ENCODE results near the gene ADAMTS20. TPM values are rescaled to one million over a fixed set of nuclear protein-coding genes. Genes with fewer than 3 reads are reported as not detected.

The ADAMTS20 gene
- total RNA-seq, 1 donor from 2014 or later = 0.06 TPM

GRCh38 chr12:43336962-43337555 is 214.9 kb downstream of the ADAMTS20 start:
- TF ChIP-seq CTCF (conservative IDR thresholded peaks at IDR 0.05; ENCODE audit: low read depth, low read length) = peak; percentile 62
- DNase-seq (ENCODE audit: low read depth) = peak; percentile 12
- no peak overlapping the region for H3K4me3 ChIP-seq (ENCODE audit: low read depth, low read length)

GRCh38 chr12:43333644-43334043 is 218.4 kb downstream of the ADAMTS20 start:
- no peak overlapping the region for H3K4me3 ChIP-seq (ENCODE audit: low read depth, low read length)
- TF ChIP-seq CTCF (conservative IDR thresholded peaks at IDR 0.05; ENCODE audit: low read depth, low read length) = no peak
- DNase-seq (ENCODE audit: low read depth) = no peak

- no peak for TF ChIP-seq CTCF (conservative IDR thresholded peaks at IDR 0.05; ENCODE audit: low read depth, low read length)
- no peak overlapping the region for H3K4me3 ChIP-seq (ENCODE audit: low read depth, low read length)
- DNase-seq (ENCODE audit: low read depth) = no peak
Measured at GRCh38 chr12:43332977-43333640, 218.9 kb downstream of the ADAMTS20 start.

GRCh38 chr12:43331935-43332334 is 220.1 kb downstream of the ADAMTS20 start:
- TF ChIP-seq CTCF (conservative IDR thresholded peaks at IDR 0.05; ENCODE audit: low read depth, low read length) = no peak
- H3K4me3 ChIP-seq (ENCODE audit: low read depth, low read length) = no peak overlapping the region
- no peak for DNase-seq (ENCODE audit: low read depth)

- DNase-seq (ENCODE audit: low read depth) = no peak
- TF ChIP-seq CTCF (conservative IDR thresholded peaks at IDR 0.05; ENCODE audit: low read depth, low read length) = no peak
- no peak overlapping the region for H3K4me3 ChIP-seq (ENCODE audit: low read depth, low read length)
Measured at GRCh38 chr12:43329375-43329774, 222.6 kb downstream of the ADAMTS20 start.

- TF ChIP-seq CTCF (conservative IDR thresholded peaks at IDR 0.05; ENCODE audit: low read depth, low read length) = no peak
- H3K4me3 ChIP-seq (ENCODE audit: low read depth, low read length) = no peak overlapping the region
- DNase-seq (ENCODE audit: low read depth) = no peak
Measured at GRCh38 chr12:43325786-43326185, 226.2 kb downstream of the ADAMTS20 start.

GRCh38 chr12:43320281-43320680 is 231.7 kb downstream of the ADAMTS20 start:
- TF ChIP-seq CTCF (conservative IDR thresholded peaks at IDR 0.05; ENCODE audit: low read depth, low read length) = no peak
- no peak for DNase-seq (ENCODE audit: low read depth)

More at GRCh38 chr12:43320281-43320680, 231.7 kb downstream of the ADAMTS20 start:
- H3K4me3 ChIP-seq (ENCODE audit: low read depth, low read length) = no peak overlapping the region
